Astrocyte of the spinal cord (primary cell): Measurements from ENCODE around the gene WDR64.
"Not testable (repeated sequence)": the region's sequence is repeated elsewhere in the genome, so short reads cannot be mapped to it uniquely, and the experiment has no call there.

Source experiments
- DNase-seq: peaks from one replicate; pipeline ENCODE4 v3.0.0; 2011; ENCODE audit warnings: low read depth, low spot score
- H3K4me3 ChIP-seq: 2 replicates; pipeline ENCODE4 v1.5.1; 2011; ENCODE audit warnings: low read depth, mild to moderate bottlenecking, low read length, moderate library complexity
- CTCF ChIP-seq: IDR thresholded peaks from 2 replicates; pipeline ENCODE4 v1.5.1; 2012; ENCODE audit warnings: low read depth, mild to moderate bottlenecking, low read length, inconsistent platforms
- in situ Hi-C: cut with HindIII; loops from 2 replicates; pipeline ENCODE4 v1.10.0; 2017; ENCODE audit warnings: low sequenced_read_pairs

WDR64 gene

GRCh38 chr1:241789061-241789460, 137.0 kb downstream of the WDR64 start:
- no peak for TF ChIP-seq CTCF
- no peak for DNase-seq
- in situ Hi-C loops = no loop called here
- H3K4me3 ChIP-seq = no peak overlapping the region

- in situ Hi-C loops = no loop called here
- no peak for TF ChIP-seq CTCF
- no peak overlapping the region for H3K4me3 ChIP-seq
- no peak for DNase-seq
These were observed 147.3 kb downstream of the WDR64 start for GRCh38 chr1:241799416-241799815.

GRCh38 chr1:241800640-241801039, 148.6 kb downstream of the WDR64 start:
- in situ Hi-C loops = no loop called here
- TF ChIP-seq CTCF = no peak
- DNase-seq = no peak
- no peak overlapping the region for H3K4me3 ChIP-seq

GRCh38 chr1:241802863-241803262, 150.8 kb downstream of the WDR64 start:
- H3K4me3 ChIP-seq = no peak overlapping the region
- in situ Hi-C loops = no loop called here
- DNase-seq = no peak
- no peak for TF ChIP-seq CTCF

GRCh38 chr1:241804706-241805105, 152.6 kb downstream of the WDR64 start:
- H3K4me3 ChIP-seq, DNase-seq, in situ Hi-C loops: not testable (repeated sequence)

- H3K4me3 ChIP-seq = no peak overlapping the region
- no peak for TF ChIP-seq CTCF
- no peak for DNase-seq
- in situ Hi-C loops = no loop called here
These were observed 156.2 kb downstream of the WDR64 start for GRCh38 chr1:241808265-241808664.

- no peak overlapping the region for H3K4me3 ChIP-seq
- in situ Hi-C loops = no loop called here
- TF ChIP-seq CTCF = no peak
- no peak for DNase-seq
These were observed 158.8 kb downstream of the WDR64 start for GRCh38 chr1:241810769-241811405.
